Heart left ventricle (tissue), 16 donors: ENCODE results near the gene IGFL2. TPM values are rescaled to one million over a fixed set of nuclear protein-coding genes. Genes with fewer than 3 reads are reported as not detected.
A peak's percentile ranks its signal among the peaks of the same experiment; 100 is the strongest.

ENCODE experiments used
- ATAC-seq, 4 donors: fragments of 200-7000 bp; cut with Tn5 transposase; one replicate each; pipeline ENCODE4 v1.9.1; 2020 to 2022; ENCODE audit warnings: moderate library complexity in 4 of 4, mild to moderate bottlenecking in 3 of 4, moderate number of reproducible peaks in 1 of 4
- DNase-seq, 5 donors: peaks; one replicate each; pipeline ENCODE4 v3.0.0-alpha.2; 2020
- H3K27ac ChIP-seq, 12 donors: fragments of 200-600 bp; sonication (generic) in 4 of 12; one replicate each; pipeline versions ENCODE4 v1.5.0 to v1.8.0; 2016 to 2022; ENCODE audit warnings: mild to moderate bottlenecking in 2 of 12
- H3K27me3 ChIP-seq, 9 donors: fragments of 200-600 bp; sonication (generic) in 2 of 9; one replicate each; pipeline versions ENCODE4 v1.5.1 to v1.8.0; 2016 to 2022; ENCODE audit warnings: mild to moderate bottlenecking in 3 of 9
- H3K36me3 ChIP-seq, 9 donors: fragments of 200-600 bp; sonication (generic) in 2 of 9; one replicate each; pipeline versions ENCODE4 v1.5.0 to v1.8.0; 2018 to 2022; ENCODE audit warnings: mild to moderate bottlenecking in 2 of 9
- H3K4me1 ChIP-seq, 12 donors: fragments of 200-600 bp; sonication (generic) in 4 of 12; one replicate each; pipeline versions ENCODE4 v1.5.0 to v1.8.0; 2016 to 2022; ENCODE audit warnings: mild to moderate bottlenecking in 3 of 12
- H3K4me3 ChIP-seq, 12 donors: fragments of 200-600 bp; sonication (generic) in 4 of 12; one replicate each; pipeline versions ENCODE4 v1.5.0 to v1.8.0; 2017 to 2022; ENCODE audit warnings: mild to moderate bottlenecking in 9 of 12, moderate library complexity in 4 of 12
- H3K9me3 ChIP-seq, 12 donors: fragments of 200-600 bp; sonication (generic) in 4 of 12; one replicate each; pipeline versions ENCODE4 v1.5.0 to v1.8.0; 2016 to 2022; ENCODE audit warnings: mild to moderate bottlenecking in 1 of 12
- CTCF ChIP-seq, 12 donors: fragments of 200-600 bp; sonication (generic) in 4 of 12; IDR thresholded peaks; one replicate each; pipeline versions ENCODE4 v1.5.0 to v1.8.0; 2018 to 2022; ENCODE audit warnings: antibody characterized with exemption in 12 of 12, mild to moderate bottlenecking in 5 of 12
- POLR2A ChIP-seq, 2 donors: fragments of 450-650 bp; IDR thresholded peaks; one replicate each; pipeline ENCODE4 v1.6.1; 2017; ENCODE audit warnings: antibody characterized with exemption in 2 of 2, mild to moderate bottlenecking in 2 of 2, moderate library complexity in 2 of 2
- WGBS, 4 donors: extraction: QIAGEN DNeasy Blood & Tissue Kit in 2 of 4; methylation state at CpG; one replicate each; pipeline versions ENCODE4 v1.1.5 to v1.1.7; 2013 to 2018; 5-methylcytosine and 5-hydroxymethylcytosine counted together
- intact Hi-C, 10 donors: fragments of 100-400 bp; cut with DNase I; formaldehyde crosslinking; loops; one replicate each; pipeline versions ENCODE4 v1.11.1 to v1.14.2; 2022
- polyA plus RNA-seq, 2 donors: library from polyadenylated mRNA; stranded (reverse); fragments of 200-250 nt; gene quantifications; one replicate each; pipeline ENCODE4 v1.2.3, GENCODE V29; 2013
- total RNA-seq, 9 donors: library from RNA; depleted of rRNA in 2 of 9; stranded (reverse); fragments of >200 nt in 2 of 9; fragmentation: NEBNext Ultra II Directional in 3 of 9; extraction: Animal tissue kit (Norgen Biotek cat#: 25700) in 3 of 9; gene quantifications; one replicate each; pipeline versions ENCODE4 v1.1.0 to v1.2.4, GENCODE V29; 2016 to 2023
- donor health status: ischemic (EF 13 %, LVEDD 7.1; RV severe dilation, severe dysfunction).
- donor health status: healthy with polysubstance abuse.
- donor health status: DM: no; HTN: yes; CAD: no.
- donor health status: DM: no; HTN: no; CAD: no.
- donor health status: ischemic (EF 25% LVEDD 6.9; RV normal size, moderate dysfunction).
- donor health status: ischemic (EF 25% LVEDD 5.7; RV mildly dilated, moderate dysfunction).
- donor health status: healthy.
- donor health status: DM: yes; HTN: yes; CAD: no.
- donor health status: ischemic (EF 35%, LVEDD 5.7; RV mildly dilated, moderate dysfunction).
- donor health status: nonischemic (EF 11% LVEDD 7.7; RV severe dilation, severe dysfunction).
- donor health status: DM: yes; HTN: yes; CAD: no.
- donor health status: PGD.
- donor health status: ischemic (EF 29% LVEDD 5.4; RV normal size, mild dysfunction).
- donor health status: nonischemic (EF 23%, LVEDD 6.1; RV moderate dilation, normal function).

IGFL2 gene
- total and polyA plus RNA-seq, 11 donors: 1.4 TPM; not detected in 10

GRCh38 chr19:46115396-46116106 lies 32.5 kb upstream of the IGFL2 start:
- Histone ChIP-seq H3K4me3 (no peak overlapping the region), H3K27ac (no peak overlapping the region), H3K4me1 (no peaks in the 10 kb centered on the region), H3K27me3 (peaks cover 0 to 40% (median 8%) of the 10 kb centered on the region in 9 donors), H3K9me3 (peaks cover 0 to 5% (median 0%) of the 10 kb centered on the region in 12 donors), H3K36me3 (no peaks in the 10 kb centered on the region)
- no peak for TF ChIP-seq POLR2A (IDR thresholded peaks at IDR 0.05)
- TF ChIP-seq CTCF (IDR thresholded peaks at IDR 0.05): no peak
- intact Hi-C loops: no loop called here
- DNase-seq (no peak), ATAC-seq (no peak)
- whole genome bisulfite sequencing, 4 donors: 75 to 82% (median 80%) methylated on average over 9 of the region's 9 CpGs

GRCh38 chr19:46116121-46116520 lies 31.9 kb upstream of the IGFL2 start:
- no peak overlapping the region for H3K27ac ChIP-seq
- intact Hi-C loops: no loop called here
- ATAC-seq: no peak
- WGBS, 4 donors: 73 to 83% (median 74%) methylated on average over 3 of the region's 3 CpGs
- H3K27me3 ChIP-seq: peaks cover 0 to 38% (median 5%) of the 10 kb centered on the region in 9 donors
- H3K9me3 ChIP-seq: peaks cover 0 to 5% (median 0%) of the 10 kb centered on the region in 12 donors
- no peak for DNase-seq
- TF ChIP-seq CTCF (IDR thresholded peaks at IDR 0.05) (no peak), POLR2A (IDR thresholded peaks at IDR 0.05) (no peak)
- no peak overlapping the region for H3K4me3 ChIP-seq
- no peaks in the 10 kb centered on the region for H3K4me1 ChIP-seq
- H3K36me3 ChIP-seq: no peaks in the 10 kb centered on the region

- Histone ChIP-seq H3K27ac (no peak overlapping the region), H3K4me1 (peaks cover 0 to 2% (median 0%) of the 10 kb centered on the region in 12 donors), H3K36me3 (no peaks in the 10 kb centered on the region), H3K9me3 (peaks cover 0 to 5% (median 0%) of the 10 kb centered on the region in 12 donors), H3K4me3 (no peak overlapping the region), H3K27me3 (peaks cover 0 to 23% (median 5%) of the 10 kb centered on the region in 9 donors)
- intact Hi-C loops: no loop called here
- 76 to 82% (median 78%) methylated on average over 3 of the region's 3 CpGs for WGBS, 4 donors
- DNase-seq (no peak), ATAC-seq (no peak)
- TF ChIP-seq CTCF (IDR thresholded peaks at IDR 0.05) (no peak), POLR2A (IDR thresholded peaks at IDR 0.05) (no peak)
Measured at GRCh38 chr19:46118136-46118535, 29.9 kb upstream of the IGFL2 start.

GRCh38 chr19:46124638-46125115 lies 23.4 kb upstream of the IGFL2 start, which contains the start of gene IGFL3:
Gene IGFL3, minus strand, starts transcription at chr19:46124688. Its CDS starts 39 bp downstream, at chr19:46124649.
- peaks cover 0 to 24% (median 0%) of the 10 kb centered on the region in 9 donors for H3K27me3 ChIP-seq
- intact Hi-C loops: no loop called here
- WGBS, 4 donors: 90 to 98% (median 92%) methylated on average over 5 of the region's 5 CpGs
- H3K36me3 ChIP-seq: no peaks in the 10 kb centered on the region
- ATAC-seq (peak in 1 of 4 donors; percentile 39), DNase-seq (no peak)
- no peak within 1 kb of the TSS for H3K27ac ChIP-seq
- peaks cover 0 to 7% (median 0%) of the 10 kb centered on the region in 12 donors for H3K4me1 ChIP-seq
- no peak within 1 kb of the TSS for H3K4me3 ChIP-seq
- H3K9me3 ChIP-seq: peaks cover 0 to 5% (median 0%) of the 10 kb centered on the region in 12 donors
- TF ChIP-seq CTCF (IDR thresholded peaks at IDR 0.05) (no peak), POLR2A (IDR thresholded peaks at IDR 0.05) (no peak)
